ENCODE data around the gene ZNF598.

Gene ZNF598

DNA sequence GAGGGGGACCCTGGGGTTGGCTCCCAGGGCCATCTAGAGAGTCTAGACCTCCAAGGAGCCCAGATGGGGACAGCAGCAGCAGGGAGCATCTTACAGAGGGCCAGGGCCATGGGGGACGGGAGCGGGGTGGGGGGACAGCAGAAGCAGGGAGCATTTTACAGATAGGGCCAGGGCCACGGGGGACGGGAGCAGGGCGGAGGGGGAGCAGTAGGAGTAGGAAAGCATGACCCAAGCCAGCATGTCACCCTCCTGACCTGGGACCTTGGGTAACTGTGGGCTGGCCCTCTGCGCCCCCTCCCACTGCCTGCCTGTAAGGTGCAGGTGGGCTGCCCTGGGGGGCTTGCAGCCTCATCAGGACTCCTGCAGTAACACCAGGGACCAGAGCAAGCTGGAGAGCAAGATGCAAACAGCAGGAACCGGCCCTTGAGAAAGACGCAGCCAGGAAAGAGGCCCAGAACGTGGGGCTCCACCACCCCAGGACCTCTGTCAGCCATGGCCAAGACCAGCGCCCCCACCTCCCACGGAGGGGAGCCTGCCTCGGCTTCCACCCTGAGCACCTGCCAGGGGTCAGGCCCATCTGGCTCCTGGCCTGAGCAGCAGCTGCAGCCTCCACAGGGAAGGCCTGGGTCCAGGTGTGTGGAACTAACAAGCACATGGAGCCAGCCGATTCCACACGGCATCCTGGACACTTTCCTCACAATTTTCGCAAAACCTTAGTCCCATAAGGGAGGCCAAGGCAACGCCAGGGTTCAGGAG, 2.4 kb downstream of the ZNF598 start:
- H3K36me3 Mint-ChIP-seq, result peaks cover 48% of the 10 kb centered on the region
- H3K4me3 Mint-ChIP-seq, result peak overlapping the region; percentile 87
- no peak for DNase-seq (ENCODE audit: low spot score in 2 of 2)
- H3K9me3 Mint-ChIP-seq, result no peaks in the 10 kb centered on the region
- peak overlapping the region; percentile 93 for H3K27ac Mint-ChIP-seq
- peaks cover 50% of the 10 kb centered on the region for H3K4me1 Mint-ChIP-seq
- ATAC-seq, result no peak

DNA sequence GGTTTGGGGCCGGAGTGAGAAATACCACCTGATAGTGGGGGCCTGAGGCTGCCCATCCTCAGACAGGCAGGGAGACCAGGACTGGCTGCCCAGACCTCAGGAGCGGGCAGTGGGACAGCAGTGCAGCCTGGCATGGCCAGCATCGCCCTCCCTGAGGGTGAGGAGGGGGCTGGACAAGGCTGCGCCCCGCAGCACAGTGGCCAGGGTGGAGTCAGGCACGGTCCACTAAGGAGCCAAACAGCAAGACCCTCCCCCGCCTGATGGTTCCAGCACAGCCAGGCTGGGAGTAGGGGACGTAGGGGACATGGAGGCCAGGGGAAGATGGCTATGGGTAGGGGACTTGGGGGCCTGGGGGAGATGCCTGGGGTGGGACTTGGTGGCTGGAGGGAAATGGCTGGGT, 3.3 kb downstream of the ZNF598 start:
- Mint-ChIP-seq H3K9me3 (no peaks in the 10 kb centered on the region), H3K27ac (peak overlapping the region; percentile 93)

DNA sequence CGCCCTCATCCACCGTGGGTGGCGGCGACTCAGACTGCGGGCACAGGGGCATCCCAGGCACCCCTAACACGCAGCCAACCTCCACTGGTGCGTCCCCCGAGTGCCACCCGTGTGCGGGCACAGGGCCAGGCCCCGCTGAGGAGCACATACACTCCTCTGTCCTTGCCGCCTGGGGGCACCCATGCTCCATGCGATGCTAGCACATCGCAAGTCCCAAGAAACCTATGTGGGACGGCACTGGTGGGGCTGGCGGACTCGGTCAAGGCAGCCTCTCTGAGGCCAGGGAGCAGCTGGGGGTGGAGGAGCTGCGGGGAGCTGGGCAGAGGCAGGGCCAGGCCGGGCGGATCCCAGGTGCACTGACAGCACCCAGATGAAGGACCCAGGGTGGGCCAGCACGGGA, 4.0 kb downstream of the ZNF598 start:
- DNase-seq (ENCODE audit: low spot score in 2 of 2), result no peak
- Mint-ChIP-seq H3K36me3 (peaks cover 61% of the 10 kb centered on the region), H3K4me3 (peak overlapping the region; percentile 87), H3K27ac (peak overlapping the region; percentile 93), H3K9me3 (no peaks in the 10 kb centered on the region), H3K4me1 (peaks cover 50% of the 10 kb centered on the region)
- ATAC-seq, result no peak

More for the DNA sequence above, 3.3 kb downstream of the ZNF598 start:
- ATAC-seq (no peak), DNase-seq (ENCODE audit: low spot score in 2 of 2) (no peak)
- peaks cover 54% of the 10 kb centered on the region for H3K36me3 Mint-ChIP-seq
- H3K4me1 Mint-ChIP-seq, result peaks cover 50% of the 10 kb centered on the region
- H3K4me3 Mint-ChIP-seq, result peak overlapping the region; percentile 87

DNA sequence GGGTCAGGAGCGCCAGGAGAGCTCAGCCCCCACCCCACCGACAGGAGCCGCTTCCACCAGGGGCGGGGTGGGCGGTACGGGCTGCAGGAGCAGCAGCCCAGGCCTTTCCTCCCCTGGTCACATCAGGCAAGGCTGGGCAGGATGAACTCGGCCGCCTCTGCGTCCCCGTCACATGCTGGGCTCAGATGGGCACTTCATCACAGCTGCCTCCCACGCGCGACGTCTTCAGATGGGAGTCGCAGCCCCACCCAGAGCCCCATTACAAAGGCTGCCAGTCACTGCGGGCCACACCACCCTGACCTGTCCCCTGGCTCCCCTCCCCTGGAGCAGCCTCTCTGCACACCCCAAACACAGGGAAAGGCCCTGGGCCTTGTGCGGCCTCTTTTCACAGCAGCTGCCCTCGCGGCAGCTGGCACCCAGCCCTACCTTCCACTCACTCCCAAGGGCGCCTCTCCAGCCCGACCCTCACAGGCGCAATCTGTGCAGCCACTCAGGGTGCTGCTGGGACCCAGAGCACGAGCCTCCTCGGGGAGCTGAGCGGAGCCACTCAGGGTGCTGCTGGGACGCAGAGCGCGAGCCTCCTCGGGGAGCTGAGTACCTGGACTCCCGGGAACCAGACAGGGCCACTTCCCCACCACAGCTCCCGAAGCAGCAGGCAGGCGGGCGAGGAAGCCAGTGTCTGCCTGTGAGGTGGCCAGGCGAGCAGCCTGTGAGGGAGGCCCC, 4.7 kb downstream of the ZNF598 start:
- Mint-ChIP-seq H3K27ac (no peak overlapping the region), H3K4me1 (peaks cover 50% of the 10 kb centered on the region), H3K4me3 (no peak overlapping the region), H3K36me3 (peaks cover 63% of the 10 kb centered on the region), H3K9me3 (no peaks in the 10 kb centered on the region)
- ATAC-seq (no peak), DNase-seq (ENCODE audit: low spot score in 2 of 2) (no peak)

DNA sequence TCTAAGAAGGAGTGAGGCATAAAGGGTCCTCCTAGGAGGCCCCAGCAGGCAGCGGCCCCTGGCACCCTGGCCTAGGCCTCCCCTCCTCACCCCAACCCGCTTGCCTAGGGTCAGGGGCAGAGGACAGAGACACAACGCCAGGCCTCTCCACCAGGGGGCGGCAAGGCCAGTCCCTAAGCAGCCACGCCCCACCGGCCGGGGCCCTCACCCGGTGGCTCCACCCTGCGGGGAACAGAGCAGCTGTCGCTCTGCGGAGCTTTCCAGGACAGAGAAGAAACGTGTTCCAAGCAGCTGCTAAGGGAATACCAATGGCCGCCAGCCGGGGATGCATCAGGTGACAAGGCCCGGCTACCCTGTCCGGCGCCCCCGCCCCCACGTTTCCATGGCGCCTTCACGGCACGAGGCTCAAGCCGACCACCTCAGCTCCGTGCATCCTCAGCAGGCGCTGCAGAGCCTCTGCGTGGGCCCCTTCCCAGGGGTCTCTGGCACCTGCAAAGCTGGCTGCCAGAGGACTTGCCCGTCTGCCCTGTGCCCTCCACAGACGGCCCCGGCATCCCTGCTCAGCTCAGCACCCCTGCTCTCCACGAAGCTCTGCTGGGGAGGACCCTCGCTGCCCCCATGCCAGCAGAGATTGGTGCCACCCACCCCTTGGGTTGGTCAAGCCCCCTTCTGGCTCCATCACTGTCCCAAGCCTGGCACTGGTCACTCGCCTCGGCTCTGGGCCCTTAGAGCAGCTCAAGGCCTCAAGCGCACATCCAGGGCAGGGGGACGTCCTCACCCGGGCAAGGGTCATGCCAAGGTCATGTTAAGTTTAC, 5.6 kb downstream of the ZNF598 start:
- peak; percentile 92 for ATAC-seq

DNA sequence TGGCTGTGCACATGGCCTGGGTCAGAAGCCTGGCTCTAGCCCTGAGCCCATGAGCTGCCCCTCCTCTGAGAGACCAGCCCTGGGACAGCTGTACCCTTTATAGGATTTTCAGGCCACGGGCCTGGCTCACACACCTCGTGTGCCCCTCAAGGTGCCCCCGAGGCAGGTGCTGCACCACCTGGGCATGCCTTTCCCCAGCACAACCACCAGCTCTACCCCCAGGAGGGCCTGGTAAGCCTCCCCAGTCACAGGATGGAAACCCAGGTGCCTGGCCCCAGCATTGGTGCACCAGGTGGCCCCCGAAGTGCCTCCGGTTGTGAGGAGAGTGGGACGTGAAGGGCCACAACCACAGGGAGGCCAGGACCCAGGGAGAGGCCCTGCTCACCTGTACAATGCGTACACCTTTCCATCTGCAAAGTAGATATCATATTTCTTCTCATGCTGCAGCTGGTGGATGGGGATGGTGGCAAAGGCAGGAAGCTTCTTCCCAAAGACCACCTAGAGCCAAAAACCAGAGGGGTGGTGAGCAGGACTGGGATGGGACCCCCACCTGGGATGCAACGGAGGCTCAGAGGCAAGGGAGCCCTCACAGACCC, 6.3 kb downstream of the ZNF598 start:
- no peak overlapping the region for H3K4me3 Mint-ChIP-seq
- peaks cover 43% of the 10 kb centered on the region for H3K4me1 Mint-ChIP-seq
- peaks cover 67% of the 10 kb centered on the region for H3K36me3 Mint-ChIP-seq
- DNase-seq (ENCODE audit: low spot score in 2 of 2) (no peak), ATAC-seq (no peak)
- no peaks in the 10 kb centered on the region for H3K9me3 Mint-ChIP-seq
- no peak overlapping the region for H3K27ac Mint-ChIP-seq

More for the DNA sequence above, 5.6 kb downstream of the ZNF598 start:
- Mint-ChIP-seq H3K36me3 (peaks cover 67% of the 10 kb centered on the region), H3K4me1 (peaks cover 50% of the 10 kb centered on the region), H3K4me3 (peak overlapping the region; percentile 9), H3K9me3 (no peaks in the 10 kb centered on the region), H3K27ac (no peak overlapping the region)
- peak; percentile 82 to 91 for DNase-seq (ENCODE audit: low spot score in 2 of 2)

DNA sequence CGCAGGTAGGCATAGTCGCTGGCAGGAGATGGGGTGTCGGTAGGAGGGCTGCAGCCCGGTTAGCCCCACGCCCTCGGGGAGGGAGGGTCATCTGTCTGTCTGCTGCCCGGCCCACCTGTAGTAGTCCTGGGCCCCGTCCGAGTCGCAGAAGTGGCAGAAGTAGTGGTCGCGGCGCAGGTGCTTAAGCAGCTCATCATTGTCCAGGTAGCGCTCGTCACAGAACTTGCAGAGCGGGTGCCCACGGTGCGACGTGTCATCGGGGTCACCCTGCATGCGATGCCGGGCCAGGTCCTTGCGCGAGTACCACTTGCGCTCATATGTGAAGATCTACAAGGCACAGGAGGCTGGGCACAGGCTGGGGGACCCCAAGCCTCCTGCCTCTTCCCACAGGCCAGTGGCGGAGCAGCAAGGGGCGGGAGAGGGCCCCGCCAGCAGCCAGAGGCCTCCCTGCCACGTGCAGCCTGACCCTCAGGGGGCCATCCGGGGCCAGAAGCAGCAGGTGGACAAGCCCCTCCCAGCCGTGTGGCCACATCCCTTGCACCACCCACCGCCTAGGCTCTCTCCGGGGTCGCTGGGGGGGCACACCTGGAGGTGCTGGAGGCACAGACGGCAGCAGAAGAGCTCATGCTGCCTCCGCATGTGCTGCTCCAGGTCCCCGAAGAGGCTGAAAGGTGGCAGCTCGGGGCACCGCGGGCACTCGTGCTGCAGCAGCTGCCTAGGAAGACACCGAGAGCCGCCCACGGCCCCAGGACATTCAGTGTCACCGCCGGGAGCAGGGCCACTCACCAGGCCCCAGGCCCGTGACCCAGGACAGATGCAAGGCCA, 7.0 kb downstream of the ZNF598 start:
- no peaks in the 10 kb centered on the region for H3K9me3 Mint-ChIP-seq
- no peak overlapping the region for H3K4me3 Mint-ChIP-seq
- H3K36me3 Mint-ChIP-seq, result peaks cover 67% of the 10 kb centered on the region
- peaks cover 36% of the 10 kb centered on the region for H3K4me1 Mint-ChIP-seq
- no peak for DNase-seq (ENCODE audit: low spot score in 2 of 2)
- H3K27ac Mint-ChIP-seq, result peak overlapping the region; percentile 63
- ATAC-seq, result no peak

DNA sequence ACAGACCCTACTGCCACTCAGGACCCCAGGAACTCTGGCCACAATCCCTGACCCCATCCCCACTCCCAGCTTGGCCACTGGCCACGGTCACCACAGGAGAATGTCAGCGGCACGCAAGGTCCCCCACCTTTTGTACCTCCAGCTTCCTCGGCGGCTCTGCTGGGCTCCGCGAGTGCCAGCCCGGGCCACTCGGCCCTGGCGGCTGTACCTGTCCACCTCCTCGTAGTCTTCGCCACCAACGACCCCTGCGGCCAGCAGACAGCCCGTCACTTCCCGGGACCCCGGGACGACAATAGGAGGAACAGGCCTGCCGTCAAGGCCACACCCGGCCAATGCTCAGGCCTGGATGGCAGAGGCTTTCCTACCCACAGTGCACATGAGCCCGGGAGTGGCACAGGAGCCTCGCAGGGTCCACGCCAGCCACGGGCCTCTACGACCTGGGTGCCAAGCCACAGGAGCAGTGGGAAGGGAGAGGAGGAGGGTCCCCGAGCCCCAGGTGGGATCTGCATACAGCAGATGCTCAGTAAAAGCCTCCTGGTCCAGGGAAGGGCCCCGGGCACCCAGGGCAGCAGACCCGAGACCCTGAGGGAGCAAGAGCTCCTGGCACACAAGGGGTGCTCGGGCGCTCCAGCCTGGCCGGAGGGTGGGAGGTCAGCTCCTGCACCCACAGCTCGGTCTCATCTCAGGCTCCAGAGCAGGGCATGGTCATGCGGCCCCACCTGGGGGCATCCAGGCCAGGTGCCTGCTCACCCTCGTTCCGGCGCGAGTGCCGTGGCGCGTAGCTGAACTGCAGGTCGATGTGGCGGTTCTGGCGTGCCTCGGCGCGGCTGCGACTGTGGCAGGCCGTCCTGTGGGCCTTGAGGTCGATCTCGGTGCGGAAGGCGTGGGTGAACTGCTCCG, 7.9 kb downstream of the ZNF598 start:
- H3K36me3 Mint-ChIP-seq, result peaks cover 65% of the 10 kb centered on the region
- H3K4me3 Mint-ChIP-seq, result no peak overlapping the region
- no peak overlapping the region for H3K27ac Mint-ChIP-seq
- ATAC-seq (no peak), DNase-seq (ENCODE audit: low spot score in 2 of 2) (no peak)
- peaks cover 27% of the 10 kb centered on the region for H3K4me1 Mint-ChIP-seq
- no peaks in the 10 kb centered on the region for H3K9me3 Mint-ChIP-seq

DNA sequence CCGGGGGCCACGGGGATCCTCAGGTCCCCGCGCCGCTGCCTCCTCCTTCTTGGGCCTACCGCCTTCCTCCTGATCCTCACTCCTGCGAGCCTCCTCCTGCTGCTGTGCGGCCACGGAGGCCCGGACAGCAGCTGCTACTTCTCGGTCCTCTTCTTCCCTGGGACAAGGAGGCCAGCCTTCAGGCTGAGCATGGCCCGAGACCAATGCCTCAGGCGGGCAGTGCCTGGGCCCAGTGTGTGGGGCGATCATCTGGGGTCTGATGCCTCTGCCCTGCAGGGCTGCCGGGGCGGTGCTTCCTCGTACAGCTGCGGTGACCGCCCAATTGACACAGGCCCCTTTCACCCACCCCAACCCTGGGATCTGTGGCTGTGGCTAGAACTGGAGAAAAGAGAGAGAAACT, 8.6 kb downstream of the ZNF598 start:
- no peak overlapping the region for H3K27ac Mint-ChIP-seq
- H3K9me3 Mint-ChIP-seq, result no peaks in the 10 kb centered on the region
- no peak for DNase-seq (ENCODE audit: low spot score in 2 of 2)
- H3K36me3 Mint-ChIP-seq, result peaks cover 64% of the 10 kb centered on the region
- H3K4me1 Mint-ChIP-seq, result peaks cover 24% of the 10 kb centered on the region
- ATAC-seq, result no peak
- no peak overlapping the region for H3K4me3 Mint-ChIP-seq

DNA sequence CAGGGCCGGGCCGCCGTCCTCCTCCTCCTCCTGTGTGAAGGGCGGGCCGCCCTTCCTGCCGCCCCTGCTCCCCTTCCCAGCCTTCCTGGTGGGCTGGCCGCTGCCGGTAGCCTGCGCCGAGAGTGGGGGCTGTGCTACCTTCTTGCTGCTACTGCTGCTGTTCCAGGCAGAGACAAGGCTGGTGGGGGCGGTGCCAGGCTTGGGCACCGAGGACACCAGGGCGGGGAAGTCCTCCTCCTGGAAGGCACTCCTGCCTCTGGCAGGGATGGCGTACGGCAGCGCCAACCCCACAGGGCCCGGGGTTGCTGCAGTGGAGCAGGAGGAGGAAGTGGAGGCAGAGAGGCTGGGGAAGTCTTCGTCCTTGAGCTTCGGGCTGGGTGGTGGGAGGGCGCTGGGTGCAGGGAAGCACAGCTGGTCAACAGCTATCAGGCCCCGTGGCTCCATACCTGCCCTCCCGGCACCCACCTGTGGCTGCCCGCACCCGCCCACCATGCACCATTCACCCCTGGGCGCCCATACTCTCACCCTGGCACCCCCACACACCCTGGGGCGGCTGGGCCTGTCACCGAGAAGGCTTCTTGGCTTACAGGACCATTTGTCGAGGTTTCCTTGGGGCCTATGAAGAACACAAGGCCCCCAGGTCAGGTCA, 9.6 kb downstream of the ZNF598 start:
- Mint-ChIP-seq H3K4me1 (peaks cover 24% of the 10 kb centered on the region), H3K4me3 (no peak overlapping the region), H3K9me3 (no peaks in the 10 kb centered on the region), H3K36me3 (peaks cover 68% of the 10 kb centered on the region), H3K27ac (no peak overlapping the region)
- ATAC-seq, result no peak
- no peak for DNase-seq (ENCODE audit: low spot score in 2 of 2)

DNA sequence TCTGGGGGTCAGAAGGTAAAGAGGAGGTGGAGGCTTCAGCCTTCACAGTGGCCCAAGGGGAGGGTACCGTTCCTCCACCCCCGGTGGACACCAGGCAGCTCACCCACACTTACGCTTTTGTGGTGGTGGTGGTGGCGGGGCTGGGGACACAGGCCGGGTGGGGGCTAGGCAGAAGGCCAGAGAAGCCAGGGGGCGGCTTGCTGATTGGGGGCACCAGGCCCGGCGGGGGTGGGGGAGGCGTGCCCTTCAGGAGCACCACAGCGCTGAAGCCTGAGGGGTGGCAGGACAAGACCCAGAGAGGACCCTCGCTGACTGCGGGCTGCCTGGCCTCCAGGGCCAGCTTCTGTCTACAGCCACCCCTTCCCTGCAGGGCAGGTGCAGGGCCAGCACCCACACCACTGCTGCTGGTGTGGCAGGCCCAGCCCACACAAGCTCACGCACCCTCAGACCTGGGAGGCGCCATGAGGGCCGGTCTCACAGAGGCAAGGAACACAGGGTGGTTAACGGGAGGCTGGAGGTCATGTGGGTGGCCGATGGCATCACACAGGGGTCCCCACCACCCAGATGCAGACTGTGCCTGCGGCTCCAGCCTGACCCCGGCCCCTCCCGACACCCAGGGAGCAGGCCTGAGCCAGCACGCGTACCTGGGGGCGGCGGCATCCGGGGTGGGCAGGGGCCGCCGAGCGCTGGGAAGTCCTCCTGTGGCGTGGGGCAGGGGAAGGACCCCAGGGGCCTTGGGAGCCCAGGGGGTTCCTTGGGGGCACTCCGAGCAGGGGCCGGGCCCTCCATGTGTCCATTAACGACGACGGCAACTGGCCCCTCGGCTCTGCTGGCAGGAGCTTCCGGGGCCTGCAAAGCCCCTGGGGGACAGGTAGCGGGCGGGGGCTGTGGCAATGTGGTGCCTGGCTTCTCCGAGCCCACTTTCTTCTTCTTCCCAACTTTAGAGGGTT, 10.5 kb downstream of the ZNF598 start:
- no peak for ATAC-seq
- H3K27ac Mint-ChIP-seq, result no peak overlapping the region
- H3K4me3 Mint-ChIP-seq, result no peak overlapping the region
- H3K9me3 Mint-ChIP-seq, result no peaks in the 10 kb centered on the region
- peaks cover 65% of the 10 kb centered on the region for H3K36me3 Mint-ChIP-seq
- peaks cover 17% of the 10 kb centered on the region for H3K4me1 Mint-ChIP-seq
- no peak for DNase-seq (ENCODE audit: low spot score in 2 of 2)

DNA sequence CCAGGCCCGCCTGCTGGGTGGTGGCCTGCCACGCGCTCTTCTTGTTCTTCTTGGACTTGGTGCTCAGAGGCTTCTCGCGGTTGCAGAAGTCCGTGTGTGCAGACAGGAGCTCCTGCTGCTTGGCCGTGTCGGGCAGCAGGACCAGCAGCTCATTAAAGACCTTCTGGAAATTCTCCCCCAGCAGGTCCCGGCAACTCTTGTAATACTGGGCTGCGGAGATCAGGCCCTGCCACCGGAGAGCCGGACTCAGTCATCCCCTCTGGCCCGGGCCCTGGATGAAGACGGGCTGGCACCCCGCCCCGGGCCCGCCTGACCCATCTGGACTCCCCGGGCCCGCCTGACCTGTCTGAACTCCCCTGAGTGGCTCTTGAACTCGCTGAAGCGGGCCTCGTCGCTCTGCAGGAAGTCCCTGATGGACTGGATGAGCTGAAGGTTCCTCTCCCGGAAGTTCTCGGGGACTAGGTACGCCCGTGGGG, 11.2 kb downstream of the ZNF598 start:
- ATAC-seq (no peak), DNase-seq (ENCODE audit: low spot score in 2 of 2) (no peak)
- Mint-ChIP-seq H3K4me3 (no peak overlapping the region), H3K27ac (no peak overlapping the region), H3K4me1 (peaks cover 22% of the 10 kb centered on the region), H3K36me3 (peaks cover 67% of the 10 kb centered on the region), H3K9me3 (no peaks in the 10 kb centered on the region)
